Body of pancreas (tissue), 4 donors: Measurements from ENCODE around the gene MVP.

Source experiments
- POLR2A ChIP-seq, 3 donors: fragments of 450-650 bp; IDR thresholded peaks; one replicate each; pipeline ENCODE4 v1.6.1; 2016; ENCODE audit warnings: antibody characterized with exemption in 3 of 3, mild to moderate bottlenecking in 2 of 3
- TF ChIP-seq, protein P1 (sequence below), 7 experiments: fragments of 450-650 bp in 4 of 7; fragments of 200-600 bp in 3 of 7; sonication (generic) in 3 of 7; IDR thresholded peaks; one replicate each; pipeline ENCODE4 v1.5.1; 2016 to 2019; ENCODE audit warnings: antibody characterized with exemption in 7 of 7

DNA sequence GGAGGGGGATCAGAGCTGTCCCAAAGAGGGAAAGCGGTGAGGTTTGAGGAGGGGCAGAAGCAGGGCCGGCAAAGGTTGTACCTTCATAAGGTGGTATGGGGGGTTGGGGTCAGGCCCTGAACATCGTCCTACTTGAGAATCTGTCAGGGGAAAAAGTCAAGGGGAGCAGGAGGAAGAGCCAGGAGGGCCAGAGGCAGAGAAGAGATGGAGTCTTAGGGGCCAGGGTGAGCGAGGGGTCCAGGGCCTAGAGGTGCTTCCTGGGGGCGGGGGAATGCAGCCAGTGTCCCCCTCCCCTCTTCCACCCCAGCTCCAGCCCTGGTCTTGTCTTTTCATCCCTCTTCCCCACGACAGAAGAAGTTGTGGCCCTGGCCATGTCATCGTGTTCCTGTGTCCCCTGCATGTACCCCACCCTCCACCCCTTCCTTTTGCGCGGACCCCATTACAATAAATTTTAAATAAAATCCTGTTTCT is 9.5 kb upstream of the MVP start:
- TF ChIP-seq, protein P1, sequence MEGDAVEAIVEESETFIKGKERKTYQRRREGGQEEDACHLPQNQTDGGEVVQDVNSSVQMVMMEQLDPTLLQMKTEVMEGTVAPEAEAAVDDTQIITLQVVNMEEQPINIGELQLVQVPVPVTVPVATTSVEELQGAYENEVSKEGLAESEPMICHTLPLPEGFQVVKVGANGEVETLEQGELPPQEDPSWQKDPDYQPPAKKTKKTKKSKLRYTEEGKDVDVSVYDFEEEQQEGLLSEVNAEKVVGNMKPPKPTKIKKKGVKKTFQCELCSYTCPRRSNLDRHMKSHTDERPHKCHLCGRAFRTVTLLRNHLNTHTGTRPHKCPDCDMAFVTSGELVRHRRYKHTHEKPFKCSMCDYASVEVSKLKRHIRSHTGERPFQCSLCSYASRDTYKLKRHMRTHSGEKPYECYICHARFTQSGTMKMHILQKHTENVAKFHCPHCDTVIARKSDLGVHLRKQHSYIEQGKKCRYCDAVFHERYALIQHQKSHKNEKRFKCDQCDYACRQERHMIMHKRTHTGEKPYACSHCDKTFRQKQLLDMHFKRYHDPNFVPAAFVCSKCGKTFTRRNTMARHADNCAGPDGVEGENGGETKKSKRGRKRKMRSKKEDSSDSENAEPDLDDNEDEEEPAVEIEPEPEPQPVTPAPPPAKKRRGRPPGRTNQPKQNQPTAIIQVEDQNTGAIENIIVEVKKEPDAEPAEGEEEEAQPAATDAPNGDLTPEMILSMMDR (IDR thresholded peaks at IDR 0.05): no peak
- TF ChIP-seq POLR2A (IDR thresholded peaks at IDR 0.05): no peak
